Renal pelvis (tissue), 12 donors: ENCODE data around the gene KRT38. TPM values are rescaled to one million over a fixed set of nuclear protein-coding genes. Genes with fewer than 3 reads are reported as not detected.

Experiments
- DNase-seq: peaks from one replicate; pipeline ENCODE4 v3.0.0-alpha.2; 2013
- long read RNA-seq, 16 experiments: transcript quantifications; one replicate each; lab custom pipeline, GENCODE V29; 2026
- polyA plus RNA-seq, 3 donors: library from polyadenylated mRNA; unstranded; fragments of 120-200 nt; gene quantifications; one replicate each; pipeline ENCODE4 v1.2.1, GENCODE V29; 2013; ENCODE audit not compliant: insufficient read length in 3 of 3

Gene KRT38
- not detected for polyA plus RNA-seq
- long read RNA-seq, donor 1: 0 reads
- long read RNA-seq, donor 2: 0 reads
- long read RNA-seq, donor 3: 0 reads
- long read RNA-seq, donor 4: 0 reads
- long read RNA-seq, donor 5: 0 reads
- long read RNA-seq, donor 6: 0 reads
- long read RNA-seq, donor 7: 0 reads
- long read RNA-seq, donor 8: 0 reads
- long read RNA-seq, donor 9: 0 reads
- long read RNA-seq, donor 10: 0 reads
- long read RNA-seq, donor 11: 0 reads
- long read RNA-seq, donor 12: 0 reads
- long read RNA-seq, donor 13: 0 reads
- long read RNA-seq, donor 14: 0 reads
- long read RNA-seq, donor 15: 0 reads
- long read RNA-seq, donor 16: 0 reads

GRCh38 chr17:41440531-41441033, at the start of gene KRT38:
TSS of gene KRT38 (minus strand) at chr17:41440983. CDS start at chr17:41440921, 62 bp downstream.
- DNase-seq: no peak

- no peak for DNase-seq
Observed at GRCh38 chr17:41489531-41489930, 48.7 kb upstream of the KRT38 start, which contains the start of gene KRT36. TSS of gene KRT36 (minus strand) at chr17:41489910. CDS start at chr17:41489864, 46 bp downstream.

GRCh38 chr17:41486809-41487530, 46.2 kb upstream of the KRT38 start:
- DNase-seq: no peak

GRCh38 chr17:41486316-41486715, 45.5 kb upstream of the KRT38 start:
- DNase-seq: no peak

- no peak for DNase-seq
Observed at GRCh38 chr17:41484920-41485904, 44.4 kb upstream of the KRT38 start.

GRCh38 chr17:41483991-41484826, 43.4 kb upstream of the KRT38 start:
- DNase-seq: no peak

GRCh38 chr17:41483531-41483930, 42.7 kb upstream of the KRT38 start:
- DNase-seq: no peak

- DNase-seq: peak; percentile 29
Observed at GRCh38 chr17:41481036-41481435, 40.3 kb upstream of the KRT38 start, which contains the start of gene KRT35. TSS of gene KRT35 (minus strand) at chr17:41481151. CDS start at chr17:41481097, 54 bp downstream.

- no peak for DNase-seq
Observed at GRCh38 chr17:41480581-41480980, 39.8 kb upstream of the KRT38 start.

- DNase-seq: no peak
Observed at GRCh38 chr17:41480136-41480535, 39.4 kb upstream of the KRT38 start.

GRCh38 chr17:41478237-41478636, 37.5 kb upstream of the KRT38 start:
- no peak for DNase-seq

GRCh38 chr17:41476866-41477815, 36.4 kb upstream of the KRT38 start:
- no peak for DNase-seq

- DNase-seq: no peak
Observed at GRCh38 chr17:41475421-41475820, 34.6 kb upstream of the KRT38 start.

GRCh38 chr17:41474863-41475262, 34.1 kb upstream of the KRT38 start:
- DNase-seq: no peak

GRCh38 chr17:41468346-41468745, 27.6 kb upstream of the KRT38 start:
- no peak for DNase-seq

- no peak for DNase-seq
Observed at GRCh38 chr17:41467561-41467960, 26.8 kb upstream of the KRT38 start.

- DNase-seq: no peak
Observed at GRCh38 chr17:41466988-41467387, 26.2 kb upstream of the KRT38 start, which contains the start of gene KRT32. TSS of gene KRT32 (minus strand) at chr17:41467386. CDS start at chr17:41467325, 61 bp downstream.

- no peak for DNase-seq
Observed at GRCh38 chr17:41464682-41465081, 23.9 kb upstream of the KRT38 start.

GRCh38 chr17:41464173-41464572, 23.4 kb upstream of the KRT38 start:
- no peak for DNase-seq
